ENCODE results near the gene ZNF141. TPM values are rescaled to one million over a fixed set of nuclear protein-coding genes. Genes with fewer than 3 reads are reported as not detected.
"Not testable (repeated sequence)": the region's sequence is repeated elsewhere in the genome, so short reads cannot be mapped to it uniquely, and the experiment has no call there.

Gene ZNF141
- total RNA-seq, 4 donors from 2014 or later = 14.5 to 49.6 (median 24.1) TPM

GRCh38 chr4:385934-386707 is 48.5 kb downstream of the ZNF141 start:
- no peak for TF ChIP-seq CTCF (IDR thresholded peaks at IDR 0.05)
- ATAC-seq (ENCODE audit: low FRiP score) (no peak), DNase-seq (ENCODE audit: low spot score) (no peak)

GRCh38 chr4:386708-387105 is 49.1 kb downstream of the ZNF141 start:
- ATAC-seq (ENCODE audit: low FRiP score) = no peak
- no peak for TF ChIP-seq CTCF (IDR thresholded peaks at IDR 0.05)

GRCh38 chr4:404006-404405 is 66.4 kb downstream of the ZNF141 start:
- ATAC-seq (ENCODE audit: low FRiP score) (no peak), DNase-seq (ENCODE audit: low spot score) (no peak)
- no peak for TF ChIP-seq CTCF (IDR thresholded peaks at IDR 0.05)

More at GRCh38 chr4:386708-387105, 49.1 kb downstream of the ZNF141 start:
- no peak for DNase-seq (ENCODE audit: low spot score)

GRCh38 chr4:408321-408720 is 70.7 kb downstream of the ZNF141 start:
- not testable (repeated sequence) for DNase-seq (ENCODE audit: low spot score); ATAC-seq (ENCODE audit: low FRiP score)

GRCh38 chr4:422587-422986 is 85.0 kb downstream of the ZNF141 start:
- no peak for DNase-seq (ENCODE audit: low spot score)
- TF ChIP-seq CTCF (IDR thresholded peaks at IDR 0.05) = no peak
- ATAC-seq (ENCODE audit: low FRiP score) = no peak

Small RNA genes lying within 50 kb of the gene (small RNA-seq; reads per million reads assigned to genes)
- gene AC079140.2 (not detected), gene MIR571 (not detected), gene ZNF519P4 (not detected)

Other genes starting within 250 kb of the ZNF141 start
- 10 to 100 TPM in 1 of 4 donors, 1 to 10 TPM in 3; 3.6 to 14.7 (median 4.6) TPM for gene ZNF718, start 213.3 kb upstream of the ZNF141 start, total RNA-seq
- gene ZNF732, start 32.3 kb upstream of the ZNF141 start, total RNA-seq = 1 to 10 TPM in 1 of 4 donors, under 1 TPM in 1, not detected in 2; 0.60 to 1.1 TPM
- gene ZNF721, start 161.3 kb downstream of the ZNF141 start, total RNA-seq = 10 to 100 TPM; 17.0 to 37.0 (median 23.3) TPM
- gene PIGG, start 161.4 kb downstream of the ZNF141 start, total RNA-seq = 10 to 100 TPM; 32.9 to 67.8 (median 51.9) TPM
- not detected for gene TMEM271, start 238.5 kb downstream of the ZNF141 start, total RNA-seq

Measured in omental fat pad (tissue), 4 donors.